Peyer's patch (tissue), 4 donors: ENCODE data around the gene FAM187B.

Experiments used
- POLR2A ChIP-seq, 2 donors: fragments of 450-650 bp; IDR thresholded peaks; one replicate each; pipeline ENCODE4 v1.5.1; 2017; ENCODE audit warnings: antibody characterized with exemption in 2 of 2, mild to moderate bottlenecking in 2 of 2, moderate library complexity in 2 of 2
- TF ChIP-seq, protein P1 (sequence below), 6 experiments: fragments of 450-650 bp in 4 of 6; fragments of 200-600 bp in 2 of 6; sonication (generic) in 1 of 6; IDR thresholded peaks; one replicate each; pipeline ENCODE4 v1.5.1; 2017 to 2019; ENCODE audit warnings: antibody characterized with exemption in 6 of 6, mild to moderate bottlenecking in 3 of 6, moderate library complexity in 1 of 6

DNA sequence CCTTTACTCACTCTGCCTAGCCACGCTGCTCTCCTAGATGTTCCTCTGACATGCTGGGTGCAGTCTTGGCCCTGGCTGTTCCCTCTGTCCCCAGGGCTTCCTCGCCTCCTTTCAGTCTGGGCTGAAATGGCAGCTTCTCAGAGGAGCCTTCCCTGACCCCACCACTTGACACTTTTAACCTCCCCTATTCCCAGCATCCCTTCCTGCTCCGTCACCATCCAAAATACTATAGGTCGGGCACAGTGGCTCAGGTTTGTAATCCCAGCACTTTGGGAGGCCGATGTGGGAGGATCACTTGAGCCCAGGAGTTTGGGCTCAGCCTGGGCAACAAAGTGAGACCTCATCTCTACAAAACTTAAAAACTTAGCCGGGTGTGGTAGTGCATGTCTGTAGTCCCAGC, 2.6 kb downstream of the FAM187B start:
- no peak for TF ChIP-seq POLR2A (IDR thresholded peaks at IDR 0.05)
- TF ChIP-seq, protein P1, sequence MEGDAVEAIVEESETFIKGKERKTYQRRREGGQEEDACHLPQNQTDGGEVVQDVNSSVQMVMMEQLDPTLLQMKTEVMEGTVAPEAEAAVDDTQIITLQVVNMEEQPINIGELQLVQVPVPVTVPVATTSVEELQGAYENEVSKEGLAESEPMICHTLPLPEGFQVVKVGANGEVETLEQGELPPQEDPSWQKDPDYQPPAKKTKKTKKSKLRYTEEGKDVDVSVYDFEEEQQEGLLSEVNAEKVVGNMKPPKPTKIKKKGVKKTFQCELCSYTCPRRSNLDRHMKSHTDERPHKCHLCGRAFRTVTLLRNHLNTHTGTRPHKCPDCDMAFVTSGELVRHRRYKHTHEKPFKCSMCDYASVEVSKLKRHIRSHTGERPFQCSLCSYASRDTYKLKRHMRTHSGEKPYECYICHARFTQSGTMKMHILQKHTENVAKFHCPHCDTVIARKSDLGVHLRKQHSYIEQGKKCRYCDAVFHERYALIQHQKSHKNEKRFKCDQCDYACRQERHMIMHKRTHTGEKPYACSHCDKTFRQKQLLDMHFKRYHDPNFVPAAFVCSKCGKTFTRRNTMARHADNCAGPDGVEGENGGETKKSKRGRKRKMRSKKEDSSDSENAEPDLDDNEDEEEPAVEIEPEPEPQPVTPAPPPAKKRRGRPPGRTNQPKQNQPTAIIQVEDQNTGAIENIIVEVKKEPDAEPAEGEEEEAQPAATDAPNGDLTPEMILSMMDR (IDR thresholded peaks at IDR 0.05): no peak
